KMS-11 (cell line): Measurements from ENCODE around the gene SEPTIN2.

Experiments
- H2AFZ ChIP-seq: fragments of 200-600 bp; sonication (generic); 2 replicates; pipeline ENCODE4 v1.6.1; 2016; ENCODE audit warnings: antibody characterized with exemption, mixed run types, low read depth
- H3K27ac ChIP-seq: fragments of 200-600 bp; sonication (generic); 2 replicates; pipeline ENCODE4 v1.6.1; 2016; ENCODE audit warnings: mild to moderate bottlenecking, mixed run types
- H3K27me3 ChIP-seq: fragments of 200-600 bp; sonication (generic); 2 replicates; pipeline ENCODE4 v1.6.1; 2017; ENCODE audit warnings: mild to moderate bottlenecking, low read depth, mixed run types, moderate library complexity; ENCODE audit not compliant: insufficient read depth
- H3K36me3 ChIP-seq: fragments of 200-600 bp; sonication (generic); 2 replicates; pipeline ENCODE4 v1.6.1; 2017; ENCODE audit warnings: mild to moderate bottlenecking, mixed run types; ENCODE audit not compliant: insufficient read depth
- H3K4me1 ChIP-seq: fragments of 200-600 bp; sonication (generic); 2 replicates; pipeline ENCODE4 v1.6.1; 2016; ENCODE audit warnings: mild to moderate bottlenecking, low read depth, mixed run types; ENCODE audit not compliant: poor library complexity, severe bottlenecking
- H3K4me2 ChIP-seq: fragments of 200-600 bp; sonication (generic); 2 replicates; pipeline ENCODE4 v1.7.0; 2016; ENCODE audit warnings: mild to moderate bottlenecking, mixed run types
- H3K4me3 ChIP-seq: fragments of 200-600 bp; sonication (generic); IDR thresholded peaks from 2 replicates; pipeline ENCODE4 v1.6.1; 2017; ENCODE audit warnings: low read depth, low read length, mixed read lengths; ENCODE audit not compliant: insufficient read depth
- H3K79me2 ChIP-seq: fragments of 200-600 bp; sonication (generic); 2 replicates; pipeline ENCODE4 v1.6.1; 2016; ENCODE audit warnings: low read depth, mixed run types; ENCODE audit not compliant: insufficient read depth
- H3K9ac ChIP-seq: fragments of 200-600 bp; sonication (generic); 2 replicates; pipeline ENCODE4 v1.6.1; 2016; ENCODE audit warnings: mild to moderate bottlenecking, mixed run types
- H4K20me1 ChIP-seq: fragments of 200-600 bp; sonication (generic); 2 replicates; pipeline ENCODE4 v1.6.1; 2016; ENCODE audit warnings: mild to moderate bottlenecking, mixed run types; ENCODE audit not compliant: insufficient read depth
- CTCF ChIP-seq: fragments of 200-600 bp; sonication (generic); conservative IDR thresholded peaks from 2 replicates; pipeline ENCODE4 v1.6.1; 2017; ENCODE audit warnings: low read depth, mild to moderate bottlenecking, antibody characterized with exemption, low read length, moderate library complexity, mixed read lengths

The SEPTIN2 gene

GRCh38 chr2:241344925-241345651 is 29.4 kb downstream of the SEPTIN2 start:
- TF ChIP-seq CTCF: no peak
- Histone ChIP-seq H4K20me1 (no peaks in the 10 kb centered on the region), H3K9ac (no peak overlapping the region), H3K36me3 (peaks cover 6% of the 10 kb centered on the region; the same call in 1 of the 2 replicates), H3K4me3 (no peak overlapping the region), H2AFZ (no peak overlapping the region), H3K4me2 (no peak overlapping the region), H3K4me1 (peaks cover 33% of the 10 kb centered on the region), H3K27ac (no peak overlapping the region), H3K27me3 (no peaks in the 10 kb centered on the region), H3K79me2 (peaks cover 10% of the 10 kb centered on the region; the same call in 1 of the 2 replicates)

GRCh38 chr2:241349941-241350340 is 34.2 kb downstream of the SEPTIN2 start:
- peaks cover 5% of the 10 kb centered on the region; the same call in 1 of the 2 replicates for H4K20me1 ChIP-seq
- H3K4me1 ChIP-seq: peaks cover 12% of the 10 kb centered on the region

GRCh38 chr2:241350530-241350877 is 34.8 kb downstream of the SEPTIN2 start:
- Histone ChIP-seq H3K27ac (no peak overlapping the region), H4K20me1 (peaks cover 5% of the 10 kb centered on the region; the same call in 1 of the 2 replicates), H3K36me3 (peaks cover 3% of the 10 kb centered on the region; the same call in 1 of the 2 replicates), H3K9ac (no peak overlapping the region), H3K79me2 (no peaks in the 10 kb centered on the region), H3K4me3 (no peak overlapping the region), H3K27me3 (no peaks in the 10 kb centered on the region), H2AFZ (no peak overlapping the region), H3K4me1 (peaks cover 15% of the 10 kb centered on the region), H3K4me2 (no peak overlapping the region)
- no peak for TF ChIP-seq CTCF

More at GRCh38 chr2:241349941-241350340, 34.2 kb downstream of the SEPTIN2 start:
- Histone ChIP-seq H2AFZ (no peak overlapping the region), H3K79me2 (no peaks in the 10 kb centered on the region), H3K27ac (no peak overlapping the region), H3K4me2 (no peak overlapping the region), H3K36me3 (peaks cover 3% of the 10 kb centered on the region; the same call in 1 of the 2 replicates), H3K4me3 (no peak overlapping the region), H3K27me3 (no peaks in the 10 kb centered on the region), H3K9ac (no peak overlapping the region)
- TF ChIP-seq CTCF: no peak

- H3K27ac ChIP-seq: no peak overlapping the region
- H3K27me3 ChIP-seq: no peaks in the 10 kb centered on the region
- no peaks in the 10 kb centered on the region for H3K79me2 ChIP-seq
- peaks cover 15% of the 10 kb centered on the region for H3K4me1 ChIP-seq
- no peak overlapping the region for H3K4me3 ChIP-seq
- TF ChIP-seq CTCF: no peak
- H2AFZ ChIP-seq: no peak overlapping the region
- H3K36me3 ChIP-seq: peaks cover 3% of the 10 kb centered on the region; the same call in 1 of the 2 replicates
- peaks cover 5% of the 10 kb centered on the region; the same call in 1 of the 2 replicates for H4K20me1 ChIP-seq
- H3K4me2 ChIP-seq: no peak overlapping the region
- no peak overlapping the region for H3K9ac ChIP-seq
Measured at GRCh38 chr2:241350878-241351639, 35.3 kb downstream of the SEPTIN2 start.
